G401.6 (cell line): ENCODE results near the gene TBC1D22A.

Source experiments
- FAIRE-seq: peaks from 2 replicates; lab custom pipeline; 2012; peaks lifted over from hg19 to GRCh38; lab: Jason Lieb, UNC

Gene TBC1D22A

DNA sequence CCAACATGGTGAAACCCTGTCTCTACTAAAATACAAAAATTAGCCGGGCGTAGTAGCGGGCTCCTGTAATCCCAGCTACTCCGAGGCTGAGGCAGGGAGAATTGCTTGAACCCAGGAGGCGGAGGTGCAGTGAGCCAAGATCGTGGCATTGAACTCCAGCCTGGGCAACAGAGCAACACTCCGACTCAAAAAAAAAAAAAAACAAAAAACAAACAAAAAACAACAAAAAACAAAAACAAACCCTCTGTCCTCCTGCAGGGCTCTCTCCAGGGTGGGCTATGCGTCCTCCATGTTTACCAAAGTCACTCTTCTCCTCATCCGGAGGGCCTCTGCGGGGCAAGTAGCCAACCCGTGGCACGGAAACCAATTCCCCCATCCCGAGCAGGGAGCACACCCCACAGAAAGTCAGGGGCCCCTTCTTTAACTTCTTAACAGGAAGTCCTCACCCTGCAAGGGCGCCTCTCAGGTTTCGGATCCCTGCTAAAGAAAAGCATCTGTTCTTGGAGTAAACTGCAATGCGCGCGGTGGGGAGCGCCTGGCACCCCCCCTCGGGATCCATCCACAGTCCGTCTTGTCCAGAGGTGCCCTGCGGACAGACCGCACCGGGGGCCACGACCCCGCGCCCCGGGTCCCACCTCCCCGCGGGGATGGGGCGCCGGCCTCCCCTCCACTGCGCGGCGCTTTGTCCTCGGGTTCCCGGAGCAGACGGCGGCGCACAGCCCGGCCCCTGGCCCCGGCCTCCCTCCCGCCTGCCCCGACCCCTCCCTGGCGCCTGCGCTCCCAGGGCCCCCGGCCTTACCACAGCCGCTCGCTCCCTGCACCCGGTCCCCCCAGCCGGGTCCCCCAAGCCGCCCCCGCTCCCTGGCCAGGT, 25.1 kb upstream of the TBC1D22A start:
- no peak for FAIRE-seq

DNA sequence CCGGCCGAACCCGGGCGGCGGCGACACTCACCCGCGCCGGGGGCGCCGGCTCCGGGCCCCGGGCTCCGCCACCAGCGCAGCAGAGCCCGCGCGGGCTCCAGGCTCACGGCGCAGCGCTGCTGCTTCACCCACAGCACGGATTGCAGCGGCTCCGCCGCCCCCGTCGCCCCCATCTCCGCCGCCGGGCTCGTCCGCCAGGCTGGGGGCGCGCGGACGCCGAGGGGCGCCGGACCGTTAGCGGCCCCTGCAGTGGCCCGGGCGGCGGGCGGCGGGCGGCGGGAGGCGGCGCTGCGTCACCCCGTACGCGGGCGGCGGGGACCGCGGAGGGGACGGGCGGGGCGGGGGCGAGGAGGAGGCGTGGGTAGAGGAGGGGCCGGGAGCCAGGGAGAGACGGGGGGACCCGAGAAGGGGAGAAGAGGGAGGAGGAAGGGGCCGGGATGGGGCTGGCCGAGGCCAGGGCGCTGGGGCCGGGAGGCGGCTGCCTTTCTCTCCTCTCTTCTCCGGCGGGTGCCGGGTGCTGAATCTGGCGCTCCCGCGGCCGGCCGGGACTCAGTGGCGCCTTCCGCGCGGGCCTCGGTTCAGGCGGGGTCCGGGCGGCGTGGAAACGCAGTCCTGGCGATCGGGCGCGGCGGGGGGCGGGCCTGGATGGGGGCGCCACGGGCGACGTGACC, 24.3 kb upstream of the TBC1D22A start, which contains the start of gene CERK:
CERK (minus strand) TSS at position 277 of the 671 bp plus-strand sequence; CDS start at position 173, 104 bp downstream.
- no peak for FAIRE-seq

- FAIRE-seq, result no peak
Measured at GRCh38 chr22:46738647-46739093, 23.8 kb upstream of the TBC1D22A start.

DNA sequence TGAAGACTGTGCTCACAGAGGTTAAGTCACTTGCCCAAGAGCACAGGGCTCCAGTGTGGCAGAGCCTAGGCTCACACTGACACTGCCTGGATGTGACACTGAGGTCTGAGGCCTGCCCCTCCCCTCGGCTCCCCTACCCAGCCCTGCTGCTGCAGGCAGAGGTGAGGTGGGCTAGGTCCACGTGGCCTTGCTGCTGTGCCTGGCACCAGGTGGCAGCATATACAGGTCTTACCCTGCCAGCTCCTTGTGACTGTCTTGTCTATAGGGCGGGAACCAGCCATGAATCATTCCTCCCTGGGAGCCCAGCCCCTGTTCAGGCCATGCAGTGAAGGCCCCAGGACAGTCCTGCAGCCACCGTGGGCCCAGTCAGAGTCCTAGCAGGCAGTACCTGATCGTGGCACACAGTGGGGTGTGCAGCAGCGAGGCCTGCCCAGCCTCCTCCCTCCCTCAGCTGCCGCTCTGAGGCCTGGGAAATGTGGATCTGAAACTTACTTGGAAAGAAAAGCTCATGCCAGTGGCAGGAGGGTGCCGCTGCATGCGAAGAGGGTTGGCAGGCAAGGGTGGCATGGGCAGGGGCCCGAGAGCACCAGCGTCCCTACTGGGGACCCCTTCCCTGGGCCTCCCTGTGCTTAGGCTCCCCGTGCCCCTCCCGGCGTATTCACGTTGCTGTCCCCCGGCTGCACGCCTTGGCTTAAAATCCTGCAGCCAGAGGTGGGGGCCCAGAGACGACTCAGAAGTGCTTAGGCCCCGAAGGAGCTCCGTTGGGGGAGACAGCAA, 23.2 kb upstream of the TBC1D22A start:
- FAIRE-seq, result no peak

- no peak for FAIRE-seq
Measured at GRCh38 chr22:46740910-46741780, 21.3 kb upstream of the TBC1D22A start.

GRCh38 chr22:46741974-46742519, 20.4 kb upstream of the TBC1D22A start:
- no peak for FAIRE-seq

DNA sequence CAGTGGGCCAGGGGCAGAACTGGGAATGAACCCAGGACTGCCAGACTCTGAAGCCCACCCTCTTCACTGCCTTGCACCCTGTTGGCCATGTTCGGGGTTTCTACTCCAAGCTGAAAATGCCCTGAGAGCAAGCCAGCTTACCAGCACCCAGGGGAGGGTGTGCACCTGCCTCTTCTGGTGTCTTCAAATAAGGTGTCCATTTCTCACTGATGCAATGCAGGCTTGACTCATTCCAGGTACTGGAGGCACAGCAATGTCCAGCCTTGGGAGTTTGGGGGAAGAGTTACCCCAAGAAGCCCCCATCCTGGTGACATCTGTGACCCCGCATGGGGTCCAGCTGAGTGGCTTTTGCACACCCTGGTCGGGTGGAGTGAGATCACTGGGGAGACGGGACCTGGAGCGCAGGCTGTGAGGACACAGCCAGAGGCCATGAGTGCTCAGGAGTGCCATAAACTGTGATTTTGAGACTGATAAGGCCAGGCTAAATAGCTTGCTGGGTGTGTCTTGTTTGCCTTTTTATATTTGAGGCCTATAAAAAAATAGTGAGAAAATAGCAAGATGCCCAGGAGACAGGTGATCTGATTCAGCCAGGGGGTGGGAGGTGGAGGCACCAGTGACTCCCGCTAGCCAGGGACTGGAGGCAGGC, 19.8 kb upstream of the TBC1D22A start:
- no peak for FAIRE-seq

DNA sequence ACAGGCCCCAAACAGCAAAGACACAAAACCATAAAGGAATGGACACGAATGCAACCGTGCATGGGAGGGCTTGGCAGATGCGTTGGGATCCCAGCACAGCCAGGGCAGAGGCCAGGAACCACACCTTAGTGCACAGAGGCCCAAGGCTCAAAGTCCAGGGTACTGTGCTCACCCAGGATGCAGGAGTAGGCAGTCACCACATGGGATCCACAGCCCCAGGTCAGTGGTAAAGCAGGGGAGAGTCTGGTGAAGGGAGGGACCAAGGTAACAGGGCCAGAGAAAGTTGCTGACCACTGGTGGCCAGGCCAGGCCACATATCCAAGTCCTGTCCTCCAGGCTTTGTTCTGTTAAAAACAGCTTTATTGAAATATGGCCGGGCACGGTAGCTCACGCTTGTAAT, 17.9 kb upstream of the TBC1D22A start:
- FAIRE-seq, result no peak

DNA sequence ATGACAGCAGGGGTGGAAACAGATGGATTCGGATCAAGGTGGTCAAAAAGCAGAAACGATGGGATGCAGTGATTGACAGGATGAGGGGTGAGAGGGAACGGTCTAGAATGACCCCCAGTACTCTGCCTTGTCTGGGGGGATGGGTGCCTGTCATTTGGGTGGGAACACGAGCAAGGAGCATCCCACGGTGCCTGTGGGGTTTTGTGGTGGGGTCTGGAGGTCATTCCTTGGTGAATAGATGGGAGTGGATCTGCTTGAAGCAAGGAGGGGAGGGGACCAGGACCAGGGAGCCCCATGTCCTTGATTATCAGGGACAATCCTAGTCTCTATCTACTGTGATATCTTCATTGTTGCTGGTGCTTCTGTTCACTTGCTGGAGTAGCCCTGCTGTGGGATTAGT, 16.3 kb upstream of the TBC1D22A start:
- FAIRE-seq, result no peak

DNA sequence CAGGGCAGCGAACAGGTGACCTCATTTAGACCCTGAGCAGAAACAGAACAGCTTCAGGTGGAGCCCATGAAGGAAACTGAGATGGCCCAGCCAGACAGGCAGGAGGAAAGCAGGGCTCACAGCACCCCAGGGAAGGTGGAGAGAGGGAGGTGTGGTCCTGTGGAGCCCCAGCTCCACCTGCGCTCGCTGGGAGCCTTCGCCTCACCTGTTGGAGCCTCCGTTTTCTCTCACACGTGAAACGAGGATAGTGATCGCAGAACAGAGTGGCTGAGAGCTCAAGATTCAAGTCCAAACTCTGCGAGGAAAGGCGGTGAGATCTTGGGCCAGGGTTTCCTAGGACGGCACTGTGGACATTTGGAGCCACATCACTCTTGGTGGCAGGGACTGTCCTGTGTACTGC, 15.8 kb upstream of the TBC1D22A start:
- no peak for FAIRE-seq

GRCh38 chr22:46747646-46748045, 14.8 kb upstream of the TBC1D22A start:
- no peak for FAIRE-seq

- no peak for FAIRE-seq
Measured at GRCh38 chr22:46748206-46748907, 14.1 kb upstream of the TBC1D22A start.

DNA sequence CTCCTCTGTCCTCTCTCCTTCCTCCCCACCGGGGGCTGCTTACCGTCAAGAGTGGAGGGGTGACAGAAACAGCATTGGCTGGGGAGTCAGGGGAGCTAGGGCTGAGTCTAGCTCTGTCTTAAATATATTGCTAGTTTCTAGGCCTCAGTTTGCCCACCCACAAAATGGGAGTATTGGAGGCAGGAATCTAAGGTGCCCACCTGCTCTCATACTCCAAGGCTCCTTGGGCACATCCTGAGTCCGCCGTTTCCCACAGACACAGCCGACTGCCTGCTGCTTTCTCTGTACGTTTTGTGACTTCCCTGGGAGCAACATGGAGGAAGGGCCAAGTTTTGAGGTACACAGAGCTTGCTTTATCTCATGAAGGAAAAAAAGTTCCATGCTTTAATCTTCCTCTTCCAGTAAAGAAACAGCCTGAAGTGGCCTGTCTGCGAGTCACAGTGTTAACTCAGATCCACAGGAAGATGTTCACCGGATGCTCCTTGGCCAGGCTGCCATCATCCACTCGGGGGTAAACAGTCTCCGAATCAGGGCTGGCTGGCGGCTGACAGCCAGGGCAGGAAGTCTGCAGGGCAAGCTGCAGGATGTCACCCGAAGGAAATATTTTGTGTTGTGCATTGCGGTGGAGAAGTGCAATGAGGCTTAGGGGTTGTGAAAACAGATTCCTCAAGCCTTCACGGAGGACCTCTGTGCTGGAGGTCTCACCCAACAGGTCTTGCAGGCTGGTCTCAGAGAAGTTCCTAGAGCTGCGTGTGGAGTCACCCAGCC, 13.4 kb upstream of the TBC1D22A start:
- no peak for FAIRE-seq

DNA sequence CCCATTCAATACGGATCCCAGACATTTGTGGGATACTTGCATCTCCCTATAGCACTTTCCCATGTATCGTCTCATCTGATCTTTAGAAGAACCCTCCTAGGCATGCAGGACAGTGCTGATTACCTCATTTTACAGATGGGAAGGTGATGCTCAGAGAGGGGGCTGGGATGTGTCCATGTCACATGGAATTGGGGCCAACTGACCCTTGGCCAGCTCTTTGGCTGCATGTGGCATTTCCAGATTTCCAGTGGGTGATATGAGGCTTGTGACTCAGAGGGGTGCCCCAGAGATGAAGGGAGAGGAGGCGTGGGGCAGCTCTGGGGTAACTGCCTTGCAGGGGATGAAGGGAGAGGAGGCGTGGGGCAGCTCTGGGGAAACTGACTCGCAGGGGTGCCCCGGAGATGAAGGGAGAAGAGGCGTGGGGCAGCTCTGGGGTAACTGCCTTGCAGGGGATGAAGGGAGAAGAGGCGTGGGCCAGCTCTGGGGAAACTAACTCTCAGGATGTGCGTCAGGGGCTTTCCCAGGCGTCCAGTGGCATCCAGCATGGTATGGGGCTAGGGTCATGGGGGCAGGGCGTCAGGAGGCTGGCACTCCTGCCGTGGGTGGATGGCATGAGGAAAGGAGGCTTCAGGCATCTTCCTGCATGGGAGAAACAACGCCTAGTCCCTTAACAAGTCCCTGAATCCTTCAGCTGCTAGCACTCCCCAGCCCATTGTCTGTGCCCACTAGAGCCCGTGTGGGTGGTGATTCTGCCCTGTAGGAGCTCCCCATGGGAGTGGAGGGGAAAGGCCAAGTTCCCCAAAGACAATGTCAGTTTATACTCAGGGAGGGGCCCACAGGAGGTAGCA, 12.5 kb upstream of the TBC1D22A start:
- FAIRE-seq, result no peak

GRCh38 chr22:46750530-46750800, 12.0 kb upstream of the TBC1D22A start:
- no peak for FAIRE-seq

- FAIRE-seq, result no peak
Measured at GRCh38 chr22:46750863-46751443, 11.5 kb upstream of the TBC1D22A start.

DNA sequence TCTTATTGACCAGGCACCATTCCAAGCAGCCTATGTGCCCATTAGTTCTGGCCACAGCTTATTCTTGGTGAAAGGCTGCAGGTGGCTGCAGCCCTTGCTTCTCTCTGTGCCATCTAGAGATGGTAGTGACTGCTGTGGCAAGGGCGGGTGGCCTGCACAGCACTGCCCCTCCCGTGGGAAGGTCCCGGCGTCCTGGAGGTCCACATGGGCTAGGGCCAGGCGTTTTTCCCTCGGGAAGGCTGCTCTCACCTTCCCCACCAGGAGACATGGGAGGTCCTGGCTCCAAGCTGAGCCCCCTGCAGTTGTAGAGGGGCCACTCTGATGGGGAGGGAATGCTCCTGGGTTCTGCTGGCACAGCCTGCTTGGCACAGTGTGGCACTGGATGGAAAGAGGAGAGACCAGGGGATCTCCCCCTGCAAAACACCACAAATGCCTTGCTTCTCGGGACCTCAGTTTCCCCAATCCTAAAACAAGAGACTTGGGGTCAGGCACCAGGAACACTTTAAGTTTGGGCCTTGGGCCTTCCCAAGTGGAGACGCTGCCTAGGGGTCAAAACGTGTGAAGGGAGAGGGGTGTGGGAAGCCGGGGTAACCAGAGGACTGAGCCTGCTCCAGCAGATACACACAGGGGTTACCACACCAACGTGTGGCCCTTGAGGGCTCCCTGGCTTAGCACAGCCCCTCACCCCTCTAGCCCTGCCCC, 10.0 kb upstream of the TBC1D22A start:
- FAIRE-seq, result no peak

- FAIRE-seq, result no peak
Measured at GRCh38 chr22:46752988-46753310, 9.5 kb upstream of the TBC1D22A start.
